Measurements from ENCODE around the gene OR51I1.

DNA sequence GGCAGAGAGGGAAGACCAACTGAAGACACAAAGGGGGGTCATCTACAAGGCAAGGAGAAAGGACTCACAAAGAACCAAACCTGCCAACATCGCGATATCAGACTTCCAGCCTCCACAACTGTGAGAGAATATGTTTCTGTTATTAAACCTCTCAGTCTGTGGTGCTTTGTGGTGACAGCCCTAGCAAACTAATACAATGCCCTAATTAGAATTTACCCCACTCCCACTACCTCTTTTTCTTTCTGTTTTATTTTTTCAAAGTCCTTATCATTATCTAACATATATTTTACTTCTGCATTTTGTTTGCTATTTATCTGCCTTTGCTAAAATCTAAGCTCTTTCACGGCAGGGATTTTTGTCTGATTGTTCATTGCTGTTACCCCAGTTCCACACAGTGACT is 44.7 kb upstream of the OR51I1 start:
- TF ChIP-seq, protein P1, sequence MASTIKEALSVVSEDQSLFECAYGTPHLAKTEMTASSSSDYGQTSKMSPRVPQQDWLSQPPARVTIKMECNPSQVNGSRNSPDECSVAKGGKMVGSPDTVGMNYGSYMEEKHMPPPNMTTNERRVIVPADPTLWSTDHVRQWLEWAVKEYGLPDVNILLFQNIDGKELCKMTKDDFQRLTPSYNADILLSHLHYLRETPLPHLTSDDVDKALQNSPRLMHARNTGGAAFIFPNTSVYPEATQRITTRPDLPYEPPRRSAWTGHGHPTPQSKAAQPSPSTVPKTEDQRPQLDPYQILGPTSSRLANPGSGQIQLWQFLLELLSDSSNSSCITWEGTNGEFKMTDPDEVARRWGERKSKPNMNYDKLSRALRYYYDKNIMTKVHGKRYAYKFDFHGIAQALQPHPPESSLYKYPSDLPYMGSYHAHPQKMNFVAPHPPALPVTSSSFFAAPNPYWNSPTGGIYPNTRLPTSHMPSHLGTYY (CRISPR knock-in tag; IDR thresholded peaks at IDR 0.05) = no peak
- TF ChIP-seq NFYB (CRISPR knock-in tag; conservative IDR thresholded peaks at IDR 0.05; ENCODE audit: low read depth) (no peak), USF1 (CRISPR knock-in tag; IDR thresholded peaks at IDR 0.05) (no peak), KAT7 (CRISPR knock-in tag; IDR thresholded peaks at IDR 0.05; ENCODE audit: borderline replicate concordance) (no peak), CTCF (IDR thresholded peaks at IDR 0.05) (no peak), CDX4 (CRISPR knock-in tag; IDR thresholded peaks at IDR 0.05; ENCODE audit: borderline replicate concordance) (no peak), E2F5 (CRISPR knock-in tag; IDR thresholded peaks at IDR 0.05) (no peak), HMGA2 (CRISPR knock-in tag; IDR thresholded peaks at IDR 0.05) (no peak), CBFB (CRISPR knock-in tag; IDR thresholded peaks at IDR 0.05; ENCODE audit: low read depth) (no peak), CREB1 (CRISPR knock-in tag; IDR thresholded peaks at IDR 0.05) (no peak), AFF4 (CRISPR knock-in tag; IDR thresholded peaks at IDR 0.05; ENCODE audit: borderline replicate concordance) (no peak), JUN (CRISPR knock-in tag; IDR thresholded peaks at IDR 0.05) (no peak)
- TF ChIP-seq, protein P2, sequence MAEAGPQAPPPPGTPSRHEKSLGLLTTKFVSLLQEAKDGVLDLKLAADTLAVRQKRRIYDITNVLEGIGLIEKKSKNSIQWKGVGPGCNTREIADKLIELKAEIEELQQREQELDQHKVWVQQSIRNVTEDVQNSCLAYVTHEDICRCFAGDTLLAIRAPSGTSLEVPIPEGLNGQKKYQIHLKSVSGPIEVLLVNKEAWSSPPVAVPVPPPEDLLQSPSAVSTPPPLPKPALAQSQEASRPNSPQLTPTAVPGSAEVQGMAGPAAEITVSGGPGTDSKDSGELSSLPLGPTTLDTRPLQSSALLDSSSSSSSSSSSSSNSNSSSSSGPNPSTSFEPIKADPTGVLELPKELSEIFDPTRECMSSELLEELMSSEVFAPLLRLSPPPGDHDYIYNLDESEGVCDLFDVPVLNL (CRISPR knock-in tag; IDR thresholded peaks at IDR 0.05; ENCODE audit: borderline replicate concordance, low read depth) = no peak
- TF ChIP-seq, protein P3, sequence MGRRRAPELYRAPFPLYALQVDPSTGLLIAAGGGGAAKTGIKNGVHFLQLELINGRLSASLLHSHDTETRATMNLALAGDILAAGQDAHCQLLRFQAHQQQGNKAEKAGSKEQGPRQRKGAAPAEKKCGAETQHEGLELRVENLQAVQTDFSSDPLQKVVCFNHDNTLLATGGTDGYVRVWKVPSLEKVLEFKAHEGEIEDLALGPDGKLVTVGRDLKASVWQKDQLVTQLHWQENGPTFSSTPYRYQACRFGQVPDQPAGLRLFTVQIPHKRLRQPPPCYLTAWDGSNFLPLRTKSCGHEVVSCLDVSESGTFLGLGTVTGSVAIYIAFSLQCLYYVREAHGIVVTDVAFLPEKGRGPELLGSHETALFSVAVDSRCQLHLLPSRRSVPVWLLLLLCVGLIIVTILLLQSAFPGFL (CRISPR knock-in tag; IDR thresholded peaks at IDR 0.05; ENCODE audit: borderline replicate concordance) = no peak
